M059J (cell line): Measurements from ENCODE around the gene FTCD. TPM values are rescaled to one million over a fixed set of nuclear protein-coding genes. Genes with fewer than 3 reads are reported as not detected.
"Not testable (repeated sequence)": the region's sequence is repeated elsewhere in the genome, so short reads cannot be mapped to it uniquely, and the experiment has no call there.

Experiments used
- DNase-seq: peaks from one replicate; pipeline ENCODE4 v3.0.0-alpha.2; 2012; ENCODE audit warnings: low read depth
- total RNA-seq: library from RNA; depleted of rRNA; stranded (reverse); fragments of >200 nt; shearing (Covaris generic); gene quantifications from 2 replicates; pipeline ENCODE4 v1.2.3, GENCODE V29; 2014

The FTCD gene
- total RNA-seq, 1 experiment from 2014 or later, result not detected

GRCh38 chr21:46111857-46112724, 43.3 kb downstream of the FTCD start:
- DNase-seq, result no peak

GRCh38 chr21:46111193-46111571, 44.2 kb downstream of the FTCD start:
- DNase-seq, result no peak

- no peak for DNase-seq
Measured at GRCh38 chr21:46110499-46111192, 44.7 kb downstream of the FTCD start.

DNA sequence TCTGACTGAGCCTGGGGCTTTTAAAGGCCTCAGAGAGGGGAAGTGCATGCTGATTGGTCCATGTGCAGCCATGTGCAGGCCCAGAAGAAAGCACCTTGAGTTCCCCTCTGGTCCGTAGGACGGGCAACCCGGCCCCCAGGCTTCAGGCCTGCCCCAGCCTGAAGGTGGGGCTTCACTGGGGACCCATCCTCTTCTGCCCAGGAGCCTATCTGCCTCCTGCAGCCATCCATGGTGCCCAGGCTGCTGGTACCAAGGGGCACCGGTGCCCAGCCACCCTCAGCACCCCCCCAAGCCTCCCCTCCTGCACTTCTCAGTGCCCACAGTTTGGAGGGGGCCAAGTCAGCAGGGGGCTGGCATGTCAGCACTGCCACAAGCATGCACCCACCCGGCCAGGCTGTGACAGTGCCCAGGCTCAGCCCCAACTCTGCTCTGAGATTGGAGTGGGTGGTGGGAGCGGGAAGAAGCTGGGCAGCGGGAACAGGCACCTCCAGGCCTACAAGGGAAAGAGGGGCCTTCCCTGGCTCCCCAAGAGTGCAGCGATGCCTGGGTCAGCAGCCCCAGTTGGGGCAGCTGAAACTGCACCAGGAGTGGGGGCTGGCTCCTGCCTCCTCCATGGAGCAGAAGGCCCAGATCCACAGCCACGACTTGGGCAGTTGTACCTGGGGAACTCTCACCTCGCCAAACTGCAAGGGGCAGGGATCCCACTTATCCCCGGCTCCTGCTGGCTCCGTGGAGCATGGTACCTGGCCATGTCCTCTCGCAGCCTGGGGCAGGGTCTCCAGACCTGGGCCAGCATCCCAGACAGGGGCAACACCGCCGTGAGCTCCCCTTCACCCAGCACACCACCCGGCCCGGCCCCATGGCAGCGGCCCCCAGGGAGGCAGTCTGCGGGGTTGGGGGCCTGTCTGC, 45.8 kb downstream of the FTCD start:
- no peak for DNase-seq

GRCh38 chr21:46108827-46109312, 46.5 kb downstream of the FTCD start:
- DNase-seq, result no peak

DNA sequence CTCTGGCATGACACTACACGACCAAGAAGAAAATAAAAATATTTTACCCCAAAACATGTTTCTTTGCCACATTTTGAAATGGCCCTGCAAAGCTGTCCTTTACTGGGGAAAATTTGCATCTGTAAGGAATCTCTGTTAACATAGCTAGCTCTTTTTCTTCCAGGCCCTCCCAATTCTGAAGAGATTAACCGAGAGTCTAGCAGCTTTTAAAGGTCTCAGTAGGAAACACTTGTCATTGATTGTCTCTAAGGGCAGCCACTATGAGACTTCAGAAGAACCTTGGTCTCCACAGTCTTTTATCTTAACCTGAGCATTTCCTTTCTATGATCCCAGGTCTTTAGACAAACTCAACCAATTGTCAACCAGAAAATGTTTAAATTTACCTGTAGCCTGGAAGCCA, 48.0 kb downstream of the FTCD start:
- not testable (repeated sequence) for DNase-seq

GRCh38 chr21:46104104-46104503, 51.3 kb downstream of the FTCD start:
- no peak for DNase-seq

GRCh38 chr21:46100906-46101305, 54.5 kb downstream of the FTCD start:
- DNase-seq, result no peak

DNA sequence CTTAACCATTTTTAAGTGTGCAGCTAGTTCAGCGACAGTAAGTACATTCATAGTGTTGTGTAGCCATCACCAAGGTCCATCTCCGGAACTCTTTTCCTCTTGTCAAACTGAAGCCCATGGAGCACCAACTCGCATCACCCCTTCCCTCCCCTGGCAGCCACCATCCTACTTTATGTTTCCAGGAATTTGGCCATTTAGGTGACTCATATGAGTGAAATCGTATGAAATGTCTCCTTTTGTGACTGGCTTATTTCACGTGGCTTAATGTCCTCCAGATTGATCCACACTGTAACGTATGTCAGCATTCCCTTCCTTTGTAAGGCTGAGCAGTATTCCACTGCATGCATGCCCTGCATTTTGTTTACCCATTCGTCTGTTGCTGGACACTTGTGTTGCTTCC, 55.0 kb downstream of the FTCD start:
- peak; percentile 75 for DNase-seq

DNA sequence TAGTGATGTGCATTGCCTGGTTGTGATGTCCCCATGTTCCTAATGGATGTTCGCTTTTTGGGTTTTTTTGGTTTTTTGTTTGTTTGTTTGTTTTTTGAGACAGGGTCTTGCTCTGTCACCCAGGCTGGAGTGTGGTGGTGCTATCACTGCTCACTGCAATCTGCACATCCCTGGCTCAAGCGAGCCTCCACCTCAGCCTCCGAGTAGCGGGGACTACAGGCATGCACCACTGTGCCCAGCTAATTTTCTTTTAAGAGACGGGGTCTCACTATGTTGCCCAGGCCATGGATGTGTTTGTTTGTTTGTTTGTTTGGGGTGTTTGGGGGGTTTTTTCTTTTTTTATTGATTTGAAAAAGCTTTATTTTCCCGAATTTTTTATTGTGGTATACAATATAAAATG, 55.4 kb downstream of the FTCD start:
- DNase-seq, result no peak

- no peak for DNase-seq
Measured at GRCh38 chr21:46099476-46099875, 55.9 kb downstream of the FTCD start.

GRCh38 chr21:46098303-46099141, 56.9 kb downstream of the FTCD start:
- DNase-seq, result no peak

DNA sequence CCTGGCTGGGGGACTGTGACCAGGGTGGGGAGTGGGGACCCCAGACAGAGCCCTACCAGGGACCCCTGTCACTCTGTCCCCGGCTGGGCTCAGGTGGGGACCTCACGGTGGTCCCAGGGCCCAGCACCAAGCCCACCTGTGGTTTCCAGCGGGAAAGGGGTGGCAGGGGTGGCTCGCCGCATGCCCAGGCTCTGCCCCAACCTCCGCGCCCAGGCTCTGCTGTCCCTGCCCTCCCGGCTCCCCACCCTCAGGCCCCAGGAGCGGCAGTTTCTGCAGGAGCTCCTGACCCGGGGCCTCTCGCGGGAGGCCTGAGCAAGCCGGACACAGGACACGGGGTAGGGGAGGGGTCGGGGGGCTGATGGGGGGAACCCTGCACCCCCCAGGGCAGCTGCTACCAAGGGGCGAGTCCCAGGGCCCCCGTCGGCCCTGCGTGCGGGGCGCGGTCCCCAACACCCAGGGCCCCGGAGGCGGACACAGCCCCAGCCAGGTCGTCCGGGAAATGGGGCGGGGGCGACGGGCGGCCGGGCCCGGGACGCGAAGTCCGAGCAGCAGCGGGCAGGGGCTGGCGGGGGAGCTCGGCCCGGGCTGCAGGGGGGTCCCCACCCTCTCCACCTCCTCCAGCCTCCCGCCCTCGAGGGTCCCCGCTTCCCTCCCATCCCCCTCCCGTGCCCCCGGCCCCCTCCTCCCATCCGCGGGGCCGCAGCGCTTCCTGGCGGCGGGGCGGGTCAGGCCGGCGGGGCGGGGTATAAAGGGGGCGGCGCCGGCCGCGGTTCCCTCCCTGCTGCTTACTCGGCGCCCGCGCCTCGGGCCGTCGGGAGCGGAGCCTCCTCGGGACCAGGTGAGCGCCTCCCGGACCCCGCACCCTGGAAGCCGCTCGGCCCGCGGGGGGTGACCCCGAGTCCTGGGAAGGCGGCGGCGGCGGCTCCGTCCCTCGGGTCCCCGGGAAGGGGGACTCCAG, 57.8 kb downstream of the FTCD start, which contains the start of gene COL6A2:
TSS of gene COL6A2 (plus strand) at position 777 of the 958 bp plus-strand sequence.
- DNase-seq, result peak; percentile 67

GRCh38 chr21:46096596-46097335, 58.6 kb downstream of the FTCD start:
- no peak for DNase-seq

DNA sequence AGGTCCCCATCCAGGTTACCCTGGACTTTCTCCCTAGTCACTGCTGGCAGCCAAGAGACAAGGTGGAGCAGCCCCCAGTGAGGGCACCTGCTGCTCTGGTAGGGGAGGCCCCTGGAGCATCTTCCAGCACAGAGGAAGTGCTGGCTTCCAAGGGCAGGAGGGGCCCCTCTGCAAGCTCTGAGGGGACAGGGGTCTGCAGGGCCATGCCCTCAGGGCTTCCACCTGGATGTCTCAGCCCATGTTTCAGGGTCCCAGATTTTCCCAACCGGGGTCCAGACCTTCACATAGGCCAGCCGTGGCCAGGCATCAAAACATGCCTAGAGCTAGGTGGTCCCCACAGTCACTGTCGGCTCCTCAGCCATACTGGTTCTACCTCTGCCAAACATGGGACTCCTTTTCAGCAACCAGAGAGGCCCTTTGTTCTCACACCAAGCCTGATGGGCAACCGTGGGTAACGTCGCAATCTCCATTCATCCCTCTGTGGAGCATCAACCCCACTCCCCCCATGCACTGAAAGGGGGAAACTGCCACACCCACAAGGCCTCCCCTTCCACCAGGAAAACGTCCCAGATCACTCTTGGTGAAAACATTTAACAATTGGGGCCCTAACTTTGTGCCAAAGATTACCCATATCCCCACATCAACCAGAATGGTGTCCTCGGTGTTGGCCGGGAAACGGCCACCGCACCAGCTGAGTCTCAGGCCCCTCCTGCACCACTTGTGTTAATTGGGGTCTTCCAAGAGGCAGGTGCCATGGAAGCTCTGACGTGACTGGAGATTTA, 59.4 kb downstream of the FTCD start:
- no peak for DNase-seq

- no peak for DNase-seq
Measured at GRCh38 chr21:46095083-46095719, 60.2 kb downstream of the FTCD start.

DNA sequence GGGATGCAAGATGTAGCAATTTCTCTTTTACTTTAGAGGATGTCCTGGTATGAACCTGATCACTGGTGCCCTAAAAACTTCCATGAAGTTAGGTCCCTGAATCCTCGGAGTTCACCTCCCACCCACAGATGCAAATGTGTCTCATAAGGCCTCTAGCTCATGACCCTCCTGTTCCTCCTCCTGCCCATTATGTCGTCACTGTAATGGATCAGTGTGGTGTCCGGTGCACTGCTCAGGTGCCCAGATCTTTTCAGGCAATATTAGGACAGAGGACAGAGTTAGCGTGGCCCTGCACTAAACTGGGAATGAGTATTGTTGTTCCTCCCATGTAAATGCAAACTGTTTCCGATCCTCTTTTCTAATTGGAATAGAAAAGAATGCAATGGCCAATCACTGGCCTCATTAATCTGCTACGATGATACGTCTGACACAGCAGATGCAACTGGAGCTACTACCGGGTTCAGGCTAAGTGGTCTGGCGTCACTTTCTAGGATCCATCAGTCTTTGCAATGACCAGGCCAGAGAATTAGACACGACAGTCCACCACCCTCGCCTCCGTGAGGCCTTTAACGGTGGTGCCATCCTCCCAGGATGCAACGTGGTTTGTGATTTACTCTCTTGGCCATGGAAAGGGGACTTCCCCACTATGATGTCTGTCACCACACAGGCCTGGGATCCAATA, 60.8 kb downstream of the FTCD start:
- no peak for DNase-seq
